K562 (cell line): ENCODE measurements around the gene EFHC2. TPM values are rescaled to one million over a fixed set of nuclear protein-coding genes. Genes with fewer than 3 reads are reported as not detected.

Experiments
- HLTF ChIP-seq: fragments of 450-650 bp; IDR thresholded peaks from 2 replicates; pipeline ENCODE4 v1.6.1; 2016
- LARP7 ChIP-seq: fragments of 450-650 bp; IDR thresholded peaks from 2 replicates; pipeline ENCODE4 v1.6.1; 2016
- MEIS2 ChIP-seq: fragments of 450-650 bp; IDR thresholded peaks from 2 replicates; pipeline ENCODE4 v1.6.1; 2014; ENCODE audit warnings: mild to moderate bottlenecking; ENCODE audit not compliant: partially characterized antibody
- PHF8 ChIP-seq: fragments of 200-600 bp; sonication (generic); IDR thresholded peaks from 2 replicates; pipeline ENCODE4 v1.6.1; 2012; ENCODE audit warnings: mixed run types, mild to moderate bottlenecking, inconsistent platforms, low read length, moderate library complexity, borderline replicate concordance
- SRSF3 ChIP-seq: fragments of 200-400 bp; formaldehyde crosslinking; IDR thresholded peaks from 2 replicates; pipeline ENCODE4 v1.6.1; 2016; ENCODE audit warnings: mild to moderate bottlenecking, low read length, moderate library complexity; ENCODE audit not compliant: insufficient read depth
- polyA plus RNA-seq, 8 experiments: library from polyadenylated mRNA; depleted of rRNA in 4 of 8; stranded (reverse) in 5 of 8; unstranded in 3 of 8; fragments of >200 nt; fragmentation: Nextera tagmentation in 2 of 8; fragmentation: Illumina TruSeq in 1 of 8; extraction: Ambion mirVana in 2 of 8; extraction: Trizol in 1 of 8; gene quantifications; 2 replicates each; pipeline versions ENCODE4 v1.2.1 to v1.2.3, GENCODE V29; 2011 to 2014; ENCODE audit warnings: inconsistent platforms in 1 of 8, missing spikeins in 1 of 8
- total RNA-seq, 7 experiments: library from RNA; depleted of rRNA in 6 of 7; stranded (reverse); fragments of >200 nt in 6 of 7; fragmentation: Illumina TruSeq in 2 of 7; extraction: Trizol in 2 of 7; gene quantifications; 2 replicates each; pipeline versions ENCODE4 v1.2.1 to v1.2.3, GENCODE V29; 2011 to 2021; ENCODE audit warnings: low replicate concordance in 1 of 7
- TF ChIP-seq, protein P1 (sequence below), 2 experiments: fragments of 450-650 bp; formaldehyde crosslinking in 1 of 2; IDR thresholded peaks; 2 replicates each; pipeline versions ENCODE4 v1.4.0 to v1.6.1; 2014 to 2020; ENCODE audit warnings: mild to moderate bottlenecking in 2 of 2, borderline replicate concordance in 1 of 2, low read depth in 1 of 2

The EFHC2 gene
- total and polyA plus RNA-seq, 9 of the 15 experiments (the other 6 are each of a cell fraction or from before 2014, with no cell fraction given): 1.3 to 8.1 (median 3.0) TPM

DNA sequence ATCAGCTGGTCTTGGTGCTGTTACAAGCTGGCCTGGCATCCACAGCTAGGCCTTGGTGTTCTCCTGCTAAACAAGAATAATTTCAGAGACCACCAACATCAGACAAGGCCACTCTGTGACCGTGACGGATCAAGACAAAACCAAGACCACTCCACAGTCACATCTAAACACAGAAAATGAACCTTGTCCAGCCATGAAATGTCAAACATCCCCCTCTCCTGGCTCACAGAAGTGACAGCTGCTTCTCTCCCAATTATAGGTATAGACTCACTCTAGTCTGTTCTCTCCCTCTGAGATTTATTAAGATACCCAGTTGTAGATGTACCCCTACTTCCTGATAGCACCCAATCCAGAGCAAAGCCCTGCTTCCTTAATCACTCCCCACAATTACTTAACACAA, 40.4 kb downstream of the EFHC2 start (continued):
- TF ChIP-seq, protein P1, sequence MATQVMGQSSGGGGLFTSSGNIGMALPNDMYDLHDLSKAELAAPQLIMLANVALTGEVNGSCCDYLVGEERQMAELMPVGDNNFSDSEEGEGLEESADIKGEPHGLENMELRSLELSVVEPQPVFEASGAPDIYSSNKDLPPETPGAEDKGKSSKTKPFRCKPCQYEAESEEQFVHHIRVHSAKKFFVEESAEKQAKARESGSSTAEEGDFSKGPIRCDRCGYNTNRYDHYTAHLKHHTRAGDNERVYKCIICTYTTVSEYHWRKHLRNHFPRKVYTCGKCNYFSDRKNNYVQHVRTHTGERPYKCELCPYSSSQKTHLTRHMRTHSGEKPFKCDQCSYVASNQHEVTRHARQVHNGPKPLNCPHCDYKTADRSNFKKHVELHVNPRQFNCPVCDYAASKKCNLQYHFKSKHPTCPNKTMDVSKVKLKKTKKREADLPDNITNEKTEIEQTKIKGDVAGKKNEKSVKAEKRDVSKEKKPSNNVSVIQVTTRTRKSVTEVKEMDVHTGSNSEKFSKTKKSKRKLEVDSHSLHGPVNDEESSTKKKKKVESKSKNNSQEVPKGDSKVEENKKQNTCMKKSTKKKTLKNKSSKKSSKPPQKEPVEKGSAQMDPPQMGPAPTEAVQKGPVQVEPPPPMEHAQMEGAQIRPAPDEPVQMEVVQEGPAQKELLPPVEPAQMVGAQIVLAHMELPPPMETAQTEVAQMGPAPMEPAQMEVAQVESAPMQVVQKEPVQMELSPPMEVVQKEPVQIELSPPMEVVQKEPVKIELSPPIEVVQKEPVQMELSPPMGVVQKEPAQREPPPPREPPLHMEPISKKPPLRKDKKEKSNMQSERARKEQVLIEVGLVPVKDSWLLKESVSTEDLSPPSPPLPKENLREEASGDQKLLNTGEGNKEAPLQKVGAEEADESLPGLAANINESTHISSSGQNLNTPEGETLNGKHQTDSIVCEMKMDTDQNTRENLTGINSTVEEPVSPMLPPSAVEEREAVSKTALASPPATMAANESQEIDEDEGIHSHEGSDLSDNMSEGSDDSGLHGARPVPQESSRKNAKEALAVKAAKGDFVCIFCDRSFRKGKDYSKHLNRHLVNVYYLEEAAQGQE (IDR thresholded peaks at IDR 0.05; ENCODE audit: borderline replicate concordance): peak; percentile 41; the same call in 1 of the 2 replicates
- TF ChIP-seq, protein P1 (CRISPR knock-in tag; IDR thresholded peaks at IDR 0.05; ENCODE audit: low read depth): no peak
- no peak for TF ChIP-seq MEIS2
- TF ChIP-seq HLTF: no peak
- TF ChIP-seq SRSF3: no peak
- no peak for TF ChIP-seq LARP7
- no peak for TF ChIP-seq PHF8
- TF ChIP-seq, all 486 proteins: peak for 3
